Panc1 (cell line): ENCODE measurements around the gene UGT1A7. TPM values are rescaled to one million over a fixed set of nuclear protein-coding genes. Genes with fewer than 3 reads are reported as not detected.
"Not testable (repeated sequence)": the region's sequence is repeated elsewhere in the genome, so short reads cannot be mapped to it uniquely, and the experiment has no call there.

ENCODE experiments used
- ATAC-seq: fragments of 200-7000 bp; cut with Tn5 transposase; 2 replicates; pipeline ENCODE4 v1.9.1; 2020; ENCODE audit warnings: mild to moderate bottlenecking, moderate library complexity
- Bru-seq: library from RNA; stranded (reverse); fragments of 400-500 nt; gene quantifications from one replicate; lab custom pipeline; 2021; lab: Mats Ljungman, UMichigan
- BruChase-seq, 2 experiments: library from RNA; stranded (reverse); fragments of 400-500 nt; gene quantifications; one replicate each; lab custom pipeline; 2021; lab: Mats Ljungman, UMichigan
- BruUV-seq: library from RNA; stranded (reverse); fragments of 400-500 nt; replicated peaks from 2 replicates; lab custom pipeline; 2021; lab: Mats Ljungman, UMichigan
- CTCF ChIA-PET: fragments of 300-600 bp; sonication (Branson Sonifier 250); formaldehyde crosslinking; loops from one replicate; lab custom pipeline; 2022; ENCODE audit warnings: antibody characterized with exemption; lab: Charles Lee
- POLR2A ChIA-PET: fragments of 300-600 bp; sonication (Branson Sonifier 250); formaldehyde crosslinking; loops from one replicate; lab custom pipeline; 2022; ENCODE audit warnings: antibody characterized with exemption; lab: Charles Lee
- DNase-seq: peaks from one replicate; pipeline ENCODE4 v3.0.0-alpha.2; 2010; ENCODE audit warnings: low read depth, low spot score
- H3K27ac ChIP-seq: 2 replicates; pipeline ENCODE4 v1.5.1; 2011; ENCODE audit warnings: mild to moderate bottlenecking, low read length, inconsistent platforms
- H3K27me3 ChIP-seq: fragments of 200-500 bp; sonication (Bioruptor generic); 2 replicates; pipeline ENCODE4 v1.6.0; 2014; ENCODE audit warnings: low read length, inconsistent platforms; ENCODE audit not compliant: control insufficient read depth, insufficient read depth
- H3K36me3 ChIP-seq: fragments of 200-500 bp; sonication (Bioruptor generic); 2 replicates; pipeline ENCODE4 v1.5.1; 2014; ENCODE audit warnings: inconsistent platforms, mild to moderate bottlenecking, low read length, moderate library complexity; ENCODE audit not compliant: control insufficient read depth, insufficient read depth
- H3K4me1 ChIP-seq: 2 replicates; pipeline ENCODE4 v1.5.1; 2011; ENCODE audit warnings: inconsistent platforms, mild to moderate bottlenecking, low read length, moderate library complexity; ENCODE audit not compliant: control insufficient read depth, insufficient read depth
- H3K4me3 ChIP-seq, 2 experiments: 2 replicates each; pipeline ENCODE4 v1.5.1; 2011 to 2012; ENCODE audit warnings: low read depth in 2 of 2, low read length in 2 of 2, mild to moderate bottlenecking in 2 of 2, inconsistent platforms in 1 of 2, moderate library complexity in 1 of 2
- H3K9me3 ChIP-seq: fragments of 200-500 bp; sonication (Bioruptor generic); 2 replicates; pipeline ENCODE4 v1.5.1; 2014; ENCODE audit warnings: low read depth, mild to moderate bottlenecking, inconsistent platforms, low read length, moderate library complexity; ENCODE audit not compliant: control insufficient read depth, insufficient read depth
- CTCF ChIP-seq: fragments of 450-650 bp; IDR thresholded peaks from 2 replicates; pipeline ENCODE4 v1.5.1; 2017; ENCODE audit warnings: mild to moderate bottlenecking
- POLR2AphosphoS5 ChIP-seq: IDR thresholded peaks from 2 replicates; pipeline ENCODE4 v1.6.1; 2012; ENCODE audit warnings: mild to moderate bottlenecking, low read depth, low read length, moderate library complexity
- SIN3A ChIP-seq: IDR thresholded peaks from 2 replicates; pipeline ENCODE4 v1.6.1; 2012; ENCODE audit warnings: low read depth, mild to moderate bottlenecking, low read length, moderate library complexity, borderline replicate concordance; ENCODE audit not compliant: insufficient read depth
- TCF7L2 ChIP-seq: IDR thresholded peaks from 2 replicates; pipeline ENCODE4 v1.6.1; 2011; ENCODE audit warnings: mild to moderate bottlenecking, low read depth, low read length, inconsistent platforms
- in situ Hi-C: cut with HindIII; loops from 2 replicates; pipeline ENCODE4 v1.10.0; 2016; ENCODE audit warnings: low sequenced_read_pairs, low pct_unique_long_range_greater_than_20kb
- intact Hi-C: fragments of 100-400 bp; cut with micrococcal nuclease; formaldehyde crosslinking; loops from one replicate; pipeline ENCODE4 v1.10.0; 2022; ENCODE audit not compliant: unreplicated experiment
- long read RNA-seq: library from polyadenylated mRNA; unstranded; transcript quantifications from one replicate; pipeline ENCODE4 v2.0.0, GENCODE V29; 2021; ENCODE audit not compliant: unreplicated experiment
- polyA plus RNA-seq: library from polyadenylated mRNA; unstranded; fragments of >200 nt; gene quantifications from one replicate; pipeline ENCODE4 v1.2.1, GENCODE V29; 2012; ENCODE audit warnings: missing spikeins; ENCODE audit not compliant: insufficient read length
- total RNA-seq: library from RNA; stranded (reverse); gene quantifications from one replicate; pipeline ENCODE4 v1.2.1, GENCODE V29; 2021; ENCODE audit not compliant: unreplicated experiment
- TF ChIP-seq, protein P1 (sequence below), 2 experiments: IDR thresholded peaks; 2 replicates each; pipeline ENCODE4 v1.6.1; 2011 to 2012; ENCODE audit warnings: low read depth in 2 of 2, control low read depth in 1 of 2, low read length in 1 of 2, mild to moderate bottlenecking in 1 of 2, moderate library complexity in 1 of 2; ENCODE audit not compliant: insufficient read depth in 1 of 2

Gene UGT1A7
- total RNA-seq (not detected), Bru-seq, nascent RNA (not detected), BruChase-seq, experiment 1, labeled RNA remaining after a 2-hour chase (not detected), BruChase-seq, experiment 2, labeled RNA remaining after a 6-hour chase (not detected)
- not detected for polyA plus RNA-seq
- long read RNA-seq = 0 reads

DNA sequence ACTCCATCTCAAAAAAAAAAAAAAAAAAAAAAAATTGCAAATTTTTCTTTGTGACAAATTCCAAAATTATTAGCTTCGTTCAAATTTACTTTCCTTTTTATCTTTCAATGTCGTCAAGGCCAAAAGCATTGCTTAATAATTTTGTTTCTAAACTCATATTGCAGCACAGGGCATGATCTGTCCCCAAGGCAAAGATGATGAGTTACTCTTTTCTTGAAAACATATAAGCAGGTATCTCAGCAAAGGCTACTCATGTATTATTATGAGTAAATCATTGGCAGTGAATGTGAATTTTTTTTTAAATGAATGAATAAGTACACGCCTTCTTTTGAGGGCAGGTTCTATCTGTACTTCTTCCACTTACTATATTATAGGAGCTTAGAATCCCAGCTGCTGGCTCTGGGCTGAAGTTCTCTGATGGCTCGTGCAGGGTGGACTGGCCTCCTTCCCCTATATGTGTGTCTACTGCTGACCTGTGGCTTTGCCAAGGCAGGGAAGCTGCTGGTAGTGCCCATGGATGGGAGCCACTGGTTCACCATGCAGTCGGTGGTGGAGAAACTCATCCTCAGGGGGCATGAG is at the start of gene UGT1A7:
TSS of gene UGT1A7 (plus strand) at position 381 of the 579 bp plus-strand sequence. CDS start at position 418, 37 bp downstream.
- in situ Hi-C loops = no loop called here
- ChIA-PET CTCF (no interaction called here), POLR2A (no interaction called here)
- Histone ChIP-seq H3K36me3 (no peaks in the 10 kb centered on the region), H3K4me3 (no peak within 1 kb of the TSS), H3K9me3 (no peaks in the 10 kb centered on the region), H3K27me3 (no peaks in the 10 kb centered on the region), H3K4me1 (no peaks in the 10 kb centered on the region), H3K27ac (no peak within 1 kb of the TSS)
- ATAC-seq (no peak), DNase-seq (no peak)
- TF ChIP-seq, protein P1, sequence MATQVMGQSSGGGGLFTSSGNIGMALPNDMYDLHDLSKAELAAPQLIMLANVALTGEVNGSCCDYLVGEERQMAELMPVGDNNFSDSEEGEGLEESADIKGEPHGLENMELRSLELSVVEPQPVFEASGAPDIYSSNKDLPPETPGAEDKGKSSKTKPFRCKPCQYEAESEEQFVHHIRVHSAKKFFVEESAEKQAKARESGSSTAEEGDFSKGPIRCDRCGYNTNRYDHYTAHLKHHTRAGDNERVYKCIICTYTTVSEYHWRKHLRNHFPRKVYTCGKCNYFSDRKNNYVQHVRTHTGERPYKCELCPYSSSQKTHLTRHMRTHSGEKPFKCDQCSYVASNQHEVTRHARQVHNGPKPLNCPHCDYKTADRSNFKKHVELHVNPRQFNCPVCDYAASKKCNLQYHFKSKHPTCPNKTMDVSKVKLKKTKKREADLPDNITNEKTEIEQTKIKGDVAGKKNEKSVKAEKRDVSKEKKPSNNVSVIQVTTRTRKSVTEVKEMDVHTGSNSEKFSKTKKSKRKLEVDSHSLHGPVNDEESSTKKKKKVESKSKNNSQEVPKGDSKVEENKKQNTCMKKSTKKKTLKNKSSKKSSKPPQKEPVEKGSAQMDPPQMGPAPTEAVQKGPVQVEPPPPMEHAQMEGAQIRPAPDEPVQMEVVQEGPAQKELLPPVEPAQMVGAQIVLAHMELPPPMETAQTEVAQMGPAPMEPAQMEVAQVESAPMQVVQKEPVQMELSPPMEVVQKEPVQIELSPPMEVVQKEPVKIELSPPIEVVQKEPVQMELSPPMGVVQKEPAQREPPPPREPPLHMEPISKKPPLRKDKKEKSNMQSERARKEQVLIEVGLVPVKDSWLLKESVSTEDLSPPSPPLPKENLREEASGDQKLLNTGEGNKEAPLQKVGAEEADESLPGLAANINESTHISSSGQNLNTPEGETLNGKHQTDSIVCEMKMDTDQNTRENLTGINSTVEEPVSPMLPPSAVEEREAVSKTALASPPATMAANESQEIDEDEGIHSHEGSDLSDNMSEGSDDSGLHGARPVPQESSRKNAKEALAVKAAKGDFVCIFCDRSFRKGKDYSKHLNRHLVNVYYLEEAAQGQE (IDR thresholded peaks at IDR 0.05; ENCODE audit: insufficient read depth in 1 of 2, low read depth in 2 of 2, low read length in 1 of 2) = no peak
- TF ChIP-seq SIN3A (no peak), CTCF (no peak), POLR2AphosphoS5 (no peak), TCF7L2 (no peak)
- intact Hi-C loops = no loop called here
- no TSS peak for BruUV-seq

- BruUV-seq, DNase-seq: not testable (repeated sequence)
These were observed 45.4 kb upstream of the UGT1A7 start, which contains the start of gene UGT1A10 for GRCh38 chr2:233636306-233636705. UGT1A10 (plus strand) TSS chr2:233636448; CDS start chr2:233636523, 75 bp downstream.

GRCh38 chr2:233638836-233639235 is 42.9 kb upstream of the UGT1A7 start:
- Histone ChIP-seq H3K27me3 (no peaks in the 10 kb centered on the region), H3K4me1 (no peaks in the 10 kb centered on the region), H3K4me3 (no peak overlapping the region), H3K36me3 (no peaks in the 10 kb centered on the region), H3K9me3 (no peaks in the 10 kb centered on the region), H3K27ac (no peak overlapping the region)
- ATAC-seq = no peak
- no TSS peak for BruUV-seq
- in situ Hi-C loops (no loop called here), intact Hi-C loops (no loop called here)
- TF ChIP-seq SIN3A = no peak
- no peak for TF ChIP-seq CTCF
- TF ChIP-seq TCF7L2 = no peak
- TF ChIP-seq POLR2AphosphoS5 = no peak
- TF ChIP-seq, protein P1 (IDR thresholded peaks at IDR 0.05; ENCODE audit: insufficient read depth in 1 of 2, low read depth in 2 of 2, low read length in 1 of 2) = no peak
- ChIA-PET CTCF (no interaction called here), POLR2A (no interaction called here)
- DNase-seq = no peak

More at GRCh38 chr2:233636306-233636705, 45.4 kb upstream of the UGT1A7 start, which contains the start of gene UGT1A10:
- in situ Hi-C loops, H3K27me3 ChIP-seq, CTCF ChIA-PET, H3K4me1 ChIP-seq, H3K27ac ChIP-seq, H3K4me3 ChIP-seq, H3K36me3 ChIP-seq, intact Hi-C loops, ATAC-seq, H3K9me3 ChIP-seq, POLR2A ChIA-PET: not testable (repeated sequence)
